Stimulated activated CD4-positive, alpha-beta T cell treated with anti-CD3 and anti-CD28 coated beads, TNF-alpha, amount 100 ng/mL, for 4 hours (primary cell): Measurements from ENCODE around the gene COL9A3.
"Not testable (repeated sequence)": the region's sequence is repeated elsewhere in the genome, so short reads cannot be mapped to it uniquely, and the experiment has no call there.

ENCODE experiments used
- DNase-seq, 3 experiments: peaks; one replicate each; pipeline ENCODE4 v3.0.0-alpha.2; 2020; ENCODE audit warnings: low read depth in 3 of 3

The COL9A3 gene

DNA sequence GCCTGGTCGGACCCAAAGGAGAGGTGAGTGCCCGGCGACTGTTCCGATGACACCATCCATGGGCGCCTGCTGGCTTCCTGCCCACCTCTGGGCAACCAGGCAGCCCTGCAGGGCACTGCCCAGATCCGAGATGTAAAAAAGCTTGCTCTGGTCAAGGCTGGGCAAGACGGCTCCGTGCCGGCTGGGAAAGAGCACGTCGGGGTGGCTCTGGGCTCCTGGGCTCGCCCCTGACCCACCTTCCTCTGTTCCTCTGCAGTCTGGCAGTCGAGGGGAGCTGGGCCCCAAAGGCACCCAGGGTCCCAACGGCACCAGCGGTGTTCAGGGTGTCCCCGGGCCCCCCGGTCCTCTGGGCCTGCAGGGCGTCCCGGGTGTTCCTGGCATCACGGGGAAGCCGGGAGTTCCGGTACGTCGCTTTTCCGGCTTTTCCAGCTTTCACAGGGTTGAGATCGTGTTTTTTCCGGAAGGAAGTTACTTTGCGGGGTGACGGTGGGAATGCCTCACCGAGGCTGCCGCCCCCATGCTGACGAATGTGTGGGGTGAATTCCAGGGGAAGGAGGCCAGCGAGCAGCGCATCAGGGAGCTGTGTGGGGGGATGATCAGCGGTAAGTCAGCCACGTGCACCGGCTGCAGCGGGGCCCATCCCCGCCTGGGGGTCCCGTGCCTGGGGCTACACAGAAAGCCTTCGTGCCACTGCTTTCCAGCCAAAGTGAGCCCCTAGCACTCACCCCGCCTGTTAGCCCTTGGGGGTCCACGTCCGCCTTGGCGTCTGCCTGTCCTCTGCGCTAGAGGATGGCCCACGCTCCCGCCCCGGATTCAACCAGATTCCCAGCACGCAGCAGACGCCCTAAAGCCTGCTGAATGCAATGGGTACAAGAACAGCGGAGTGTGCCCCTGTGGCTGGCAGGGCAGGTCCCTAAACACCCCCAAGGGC, 19.3 kb downstream of the COL9A3 start:
- DNase-seq = no peak

DNA sequence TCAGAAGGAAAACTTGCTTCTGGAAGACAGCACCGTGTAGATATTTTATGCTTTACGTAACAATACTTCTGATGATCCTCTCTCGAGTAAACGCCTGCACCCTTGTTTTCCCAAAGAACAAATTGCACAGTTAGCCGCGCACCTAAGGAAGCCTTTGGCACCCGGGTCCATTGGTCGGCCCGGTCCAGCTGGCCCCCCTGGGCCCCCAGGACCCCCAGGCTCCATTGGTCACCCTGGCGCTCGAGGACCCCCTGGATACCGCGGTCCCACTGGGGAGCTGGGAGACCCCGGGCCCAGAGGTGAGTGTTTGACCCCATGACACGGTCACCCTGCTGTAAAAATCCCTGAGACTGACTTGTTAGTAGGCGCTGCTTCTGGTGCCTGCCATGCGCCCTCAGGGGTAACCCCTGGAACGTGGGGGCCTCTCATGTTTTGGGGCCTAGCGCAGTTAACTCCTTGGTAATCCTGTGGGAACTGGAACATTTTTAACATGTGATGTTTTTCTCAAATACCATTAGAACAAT, 20.2 kb downstream of the COL9A3 start:
- no peak for DNase-seq

DNA sequence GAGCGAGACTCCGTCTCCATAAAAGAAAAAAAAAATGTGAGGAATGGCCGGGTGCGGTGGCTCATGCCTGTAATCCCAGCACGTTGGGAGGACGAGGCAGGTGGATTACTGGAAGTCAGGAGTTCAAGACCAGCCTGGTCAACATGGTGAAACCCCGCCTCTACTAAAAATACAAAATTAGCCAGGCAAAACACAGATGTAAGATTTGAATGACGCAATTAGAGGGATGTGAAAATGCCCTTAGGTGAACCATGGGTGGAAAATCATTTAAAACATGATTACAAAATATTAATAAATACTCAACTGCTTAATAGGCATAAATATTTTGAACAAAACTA, 20.9 kb downstream of the COL9A3 start:
- DNase-seq = no peak

DNA sequence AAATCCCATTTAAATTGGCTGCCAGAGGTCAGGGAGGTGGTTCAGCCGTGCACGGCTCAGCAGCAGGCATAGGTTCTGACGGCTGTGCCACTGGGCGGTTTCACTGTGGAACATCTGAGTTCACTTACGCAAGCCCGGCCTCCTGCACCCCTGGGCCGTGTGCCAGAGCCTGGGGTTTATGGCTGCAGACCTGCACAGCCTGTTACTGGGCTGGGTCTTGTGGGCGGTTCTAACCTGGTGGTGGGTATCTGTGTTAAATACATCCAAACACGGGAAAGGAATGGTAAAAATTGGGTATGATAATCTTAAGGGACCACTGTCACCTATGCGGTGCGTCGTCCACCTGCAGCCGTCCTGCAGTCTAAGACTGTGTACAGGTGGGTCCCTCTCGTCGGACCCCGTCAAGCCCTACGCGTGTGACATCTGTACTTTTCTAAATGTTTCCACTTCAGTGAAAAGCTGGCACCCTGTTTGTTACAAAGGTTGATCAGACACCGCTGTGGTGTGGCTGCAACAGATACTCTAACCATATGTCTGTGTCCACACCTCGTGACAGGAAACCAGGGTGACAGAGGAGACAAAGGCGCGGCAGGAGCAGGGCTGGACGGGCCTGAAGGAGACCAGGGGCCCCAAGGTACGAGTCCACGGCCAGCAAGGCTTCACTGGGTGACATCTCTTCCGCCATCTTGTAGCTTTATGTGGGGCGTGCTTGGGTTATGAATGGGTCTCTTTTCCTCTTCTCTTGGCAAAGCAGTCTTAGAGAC, 21.5 kb downstream of the COL9A3 start:
- no peak for DNase-seq

DNA sequence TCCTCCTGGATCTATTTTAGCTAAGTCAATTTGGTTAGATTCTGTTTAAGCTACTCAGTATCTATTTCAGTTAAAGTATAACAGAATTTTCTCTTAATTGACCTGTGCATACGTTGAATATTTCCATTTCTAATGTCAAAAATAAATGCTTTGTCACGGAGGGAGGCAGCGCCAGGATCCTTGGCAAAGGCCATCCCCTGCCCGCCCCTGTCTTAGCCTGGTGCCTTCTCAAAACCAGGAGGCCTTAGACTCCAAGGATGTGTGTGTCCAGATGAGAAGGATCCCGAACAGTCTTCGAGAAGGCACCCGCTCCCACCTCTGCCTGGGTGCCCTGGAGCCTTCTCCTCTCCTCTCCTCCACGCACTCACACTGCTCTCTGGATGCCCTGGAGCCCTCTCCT, 22.4 kb downstream of the COL9A3 start:
- DNase-seq = no peak

DNA sequence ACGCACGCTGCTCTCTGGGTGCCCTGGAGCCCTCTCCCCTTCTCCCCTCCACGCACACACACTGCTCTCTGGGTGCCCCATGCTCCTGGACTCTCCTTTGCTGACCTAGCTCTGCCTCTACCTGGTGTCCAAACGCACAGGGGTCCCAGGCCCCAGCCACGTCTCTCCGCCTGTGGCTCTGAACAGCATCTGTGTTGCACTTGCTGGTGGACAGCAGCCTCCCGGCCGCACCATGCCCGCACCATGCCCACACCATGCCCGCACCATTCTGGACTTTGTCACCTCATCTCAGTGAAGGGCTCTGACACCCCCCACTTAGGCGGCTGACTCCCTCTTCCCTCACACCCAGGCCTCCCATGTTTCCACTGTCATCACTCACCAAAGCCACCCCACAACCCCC, 23.0 kb downstream of the COL9A3 start:
- DNase-seq = no peak

DNA sequence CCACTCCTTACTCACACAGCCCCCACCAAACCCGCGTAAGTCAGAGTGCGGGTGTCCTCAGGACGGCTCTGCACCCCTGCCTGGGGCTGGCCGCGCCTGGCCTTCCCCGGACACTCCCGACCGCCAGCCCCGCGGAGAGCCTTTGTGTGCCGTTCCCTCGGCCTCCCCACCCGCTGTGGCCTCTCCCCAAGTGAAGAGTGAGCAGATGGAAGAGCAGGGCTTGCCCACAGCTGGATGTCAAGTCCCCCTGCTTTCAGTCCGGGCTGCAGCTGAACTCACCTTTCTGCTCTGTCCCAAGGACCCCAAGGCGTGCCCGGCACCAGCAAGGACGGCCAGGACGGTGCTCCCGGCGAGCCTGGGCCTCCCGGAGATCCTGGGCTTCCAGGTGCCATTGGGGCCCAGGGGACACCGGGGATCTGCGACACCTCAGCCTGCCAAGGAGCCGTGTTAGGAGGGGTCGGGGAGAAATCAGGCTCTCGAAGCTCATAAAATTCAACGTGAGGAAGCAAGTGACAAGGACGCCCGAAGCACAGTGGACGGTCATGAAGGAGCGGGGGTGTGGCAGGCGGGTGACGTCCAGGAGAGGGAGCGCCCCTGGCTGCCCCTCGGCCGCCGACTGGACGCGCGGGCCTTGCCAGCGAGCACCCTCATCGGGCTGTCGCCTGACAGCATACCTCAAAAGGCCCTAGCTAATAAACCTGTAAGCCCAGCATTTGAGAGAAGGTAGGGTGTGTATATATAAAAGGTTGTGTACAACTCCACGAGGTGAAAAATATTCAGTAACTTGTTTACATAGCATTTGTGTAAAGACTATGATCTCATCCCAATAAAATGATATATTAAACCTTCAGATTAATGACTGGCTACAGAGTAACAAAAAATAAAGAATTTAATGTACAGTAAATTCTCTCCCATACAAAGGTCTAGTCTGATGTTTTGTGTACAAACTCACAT, 23.7 kb downstream of the COL9A3 start:
- no peak for DNase-seq

DNA sequence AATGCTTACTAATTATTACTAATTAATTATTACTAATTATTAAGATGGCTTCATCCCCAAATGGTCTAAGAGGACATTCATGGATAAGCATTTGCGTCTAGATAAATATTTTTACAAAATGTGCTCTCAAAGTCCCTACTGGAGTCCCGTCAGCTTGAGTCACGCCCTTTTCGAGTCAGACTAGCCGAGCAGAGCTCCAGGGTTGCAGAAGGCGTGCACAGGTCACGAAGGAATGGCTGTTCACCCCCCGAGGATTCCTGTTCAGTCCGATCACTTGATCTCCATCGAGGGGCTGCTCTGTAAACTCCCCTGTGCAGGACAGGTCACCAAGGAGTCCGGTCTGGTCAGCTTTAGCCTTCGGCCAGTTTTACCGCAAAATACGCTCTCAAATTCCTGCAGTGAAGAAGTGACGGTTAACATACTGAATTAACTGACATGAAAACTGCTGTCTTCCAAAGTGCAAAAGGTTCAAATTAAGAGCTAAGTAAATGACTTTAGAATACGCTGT, 24.9 kb downstream of the COL9A3 start:
- no peak for DNase-seq

DNA sequence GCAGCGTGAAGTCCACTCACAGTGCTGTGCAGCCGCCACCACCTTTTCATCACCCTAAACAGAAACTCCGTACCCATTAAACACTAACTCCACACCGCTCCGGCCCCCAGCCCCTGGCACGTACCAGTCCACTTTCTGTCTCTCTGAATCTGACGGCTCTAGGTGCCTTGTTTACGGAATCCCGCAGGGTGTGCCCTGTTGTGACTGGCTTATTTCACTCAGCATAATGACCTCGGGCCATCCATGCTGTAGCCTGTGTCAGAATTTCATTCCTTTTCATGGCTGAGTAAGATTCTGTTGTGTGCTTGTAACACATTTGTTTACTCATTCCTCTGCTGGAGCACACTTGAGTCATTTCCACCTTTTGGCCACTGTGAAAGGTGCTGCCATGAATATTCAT, 26.8 kb downstream of the COL9A3 start:
- no peak for DNase-seq

DNA sequence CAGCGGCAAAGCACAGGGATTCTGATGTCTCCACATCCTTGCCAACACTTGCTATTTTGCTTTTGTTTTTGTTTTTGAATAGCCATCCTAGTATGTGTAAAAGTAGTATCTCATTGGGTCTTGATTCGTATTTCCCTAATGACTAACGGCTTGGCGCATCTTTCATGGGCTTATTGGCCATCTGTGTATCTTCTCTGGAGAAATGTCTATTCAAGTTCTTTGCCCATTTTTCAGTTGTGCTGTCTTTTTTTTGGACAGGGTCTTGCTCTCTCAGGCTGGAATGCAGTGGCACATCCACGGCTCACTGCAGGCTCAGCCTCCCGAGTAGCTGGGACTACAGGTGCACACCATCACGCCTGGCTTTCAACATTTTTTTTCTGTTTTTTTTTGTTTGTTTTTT, 27.3 kb downstream of the COL9A3 start:
- DNase-seq = no peak

DNA sequence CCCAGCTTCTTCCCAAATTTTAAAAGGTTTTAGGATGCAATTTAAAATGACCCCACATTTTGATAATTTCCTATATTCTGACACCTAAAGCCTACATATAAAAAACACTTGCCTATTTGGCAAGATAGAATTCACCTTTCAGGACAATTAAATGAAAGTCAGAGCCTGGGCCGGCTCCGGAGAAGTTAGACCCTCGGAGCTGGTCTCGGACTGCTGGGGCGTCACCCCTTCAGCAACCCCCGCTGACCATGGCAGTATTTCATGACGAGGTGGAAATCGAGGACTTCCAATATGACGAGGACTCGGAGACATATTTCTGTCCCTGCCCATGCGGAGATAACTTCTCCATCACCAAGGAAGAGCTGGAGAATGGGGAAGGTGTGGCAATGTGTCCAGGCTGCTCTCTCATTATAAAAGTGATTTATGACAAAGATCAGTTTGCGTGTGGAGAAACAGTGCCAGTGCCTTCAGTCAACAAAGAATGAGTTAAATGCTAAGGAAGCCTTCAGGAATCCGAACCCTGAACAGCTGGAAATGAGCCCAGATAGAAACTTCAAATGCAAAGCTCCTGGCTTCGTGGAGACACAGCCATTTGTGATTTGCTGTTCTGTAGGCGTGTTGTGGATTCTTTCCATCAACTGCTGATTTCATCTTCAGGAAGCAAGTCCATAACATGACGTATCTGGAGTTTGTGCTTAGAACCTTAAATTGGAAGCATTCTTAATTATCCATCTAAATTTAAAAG, 28.7 kb downstream of the COL9A3 start:
- DNase-seq = no peak

DNA sequence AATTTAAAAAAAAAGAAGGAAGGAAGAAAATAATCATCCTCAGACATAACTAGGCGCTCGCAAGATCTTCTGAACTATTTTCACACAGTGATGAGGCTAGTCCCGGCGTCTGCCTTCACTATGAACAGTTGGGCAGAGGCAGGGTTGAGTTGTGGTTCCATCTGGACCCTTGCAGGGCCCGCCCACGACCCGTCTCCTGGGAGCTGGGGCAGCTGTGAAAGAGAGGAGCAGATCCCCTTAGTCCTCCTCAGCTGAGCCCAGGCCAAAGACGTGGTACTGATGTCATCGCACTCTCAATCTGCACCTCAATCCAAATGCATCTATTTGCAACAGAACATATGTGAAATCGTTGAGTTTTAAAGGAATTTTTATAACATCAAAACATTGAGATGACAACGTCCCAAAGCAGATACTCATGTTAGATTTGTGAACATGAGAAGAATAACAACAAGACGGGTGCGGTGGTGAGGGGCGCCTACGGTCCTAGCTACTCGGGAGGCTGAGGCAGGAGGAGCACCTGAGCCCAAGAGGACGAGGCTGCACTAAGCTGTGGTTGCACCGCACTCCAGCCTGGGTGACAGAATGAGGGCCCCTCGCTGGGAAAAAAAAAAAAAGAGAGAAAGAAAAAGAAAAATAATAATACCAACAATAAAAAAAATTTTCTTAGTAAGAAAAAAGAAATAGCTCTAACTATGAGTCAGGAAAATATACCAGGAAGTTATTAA, 29.5 kb downstream of the COL9A3 start:
- DNase-seq = no peak

DNA sequence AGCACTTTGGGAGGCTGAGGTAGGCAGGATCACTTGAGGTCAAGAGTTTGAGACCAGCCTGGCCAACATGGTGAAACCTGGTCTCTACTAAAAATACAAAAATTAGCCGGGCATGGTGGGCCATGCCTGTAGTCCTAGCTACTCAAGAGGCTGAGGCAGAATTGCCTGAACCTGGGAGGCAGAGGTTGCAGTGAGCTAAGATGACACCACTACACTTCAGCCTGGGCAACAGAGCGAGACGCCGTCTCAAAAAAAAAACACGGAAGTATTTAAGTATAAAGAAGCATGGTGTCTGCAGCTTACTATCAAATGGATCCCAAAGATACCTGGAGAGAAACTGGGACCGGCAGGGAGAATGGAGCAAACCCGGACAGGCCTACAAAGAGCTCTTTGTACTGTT, 32.1 kb downstream of the COL9A3 start:
- not testable (repeated sequence) for DNase-seq

DNA sequence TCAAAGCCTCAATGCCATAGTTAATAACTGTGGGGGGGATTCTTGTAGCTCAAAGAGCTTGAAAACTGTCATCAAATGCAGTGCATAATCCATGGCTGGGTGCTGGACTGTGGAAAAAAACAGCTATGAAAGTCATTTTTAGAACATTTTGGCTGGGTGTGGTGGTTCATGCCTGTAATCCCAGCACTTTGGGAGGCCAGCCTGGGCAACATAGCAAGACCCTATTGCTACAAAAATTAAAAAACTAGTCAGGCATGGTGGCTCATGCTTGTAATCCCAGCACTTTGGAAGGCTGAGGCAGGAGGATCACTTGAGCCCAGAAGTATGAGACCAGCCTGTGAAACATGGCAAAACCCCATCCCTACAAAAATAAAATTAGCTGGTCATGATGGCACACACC, 32.6 kb downstream of the COL9A3 start:
- DNase-seq = no peak

DNA sequence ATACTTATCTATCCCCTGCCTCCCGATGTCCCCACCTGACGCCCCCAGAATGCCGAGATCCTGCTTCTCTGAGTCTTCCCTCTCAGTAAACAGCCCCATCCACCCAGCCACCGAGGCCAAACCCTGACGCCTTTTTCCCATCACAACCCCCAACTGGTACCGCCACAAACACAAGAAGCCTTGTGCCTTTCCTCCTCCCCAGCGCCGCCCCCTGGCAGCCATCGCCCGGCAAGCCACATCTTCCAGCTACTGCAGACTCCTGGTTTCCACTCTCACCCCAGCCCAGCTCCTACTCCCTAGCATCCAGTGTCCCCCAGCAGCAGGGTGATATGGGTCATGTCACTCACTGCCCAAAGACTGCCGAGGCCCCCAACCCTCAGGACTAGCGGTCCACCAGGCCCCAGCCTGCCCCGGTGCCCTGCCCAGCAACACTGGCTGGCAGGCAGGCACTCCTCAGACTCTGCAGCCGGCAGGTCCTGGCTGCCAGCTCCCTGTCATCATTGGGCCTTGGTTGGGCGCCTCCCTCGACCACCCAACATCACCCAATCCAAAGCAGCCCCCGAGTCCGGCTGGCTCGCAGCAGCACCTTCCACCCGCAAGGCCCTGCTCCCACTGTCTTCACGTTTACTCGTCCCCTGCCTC, 33.6 kb downstream of the COL9A3 start:
- no peak for DNase-seq

DNA sequence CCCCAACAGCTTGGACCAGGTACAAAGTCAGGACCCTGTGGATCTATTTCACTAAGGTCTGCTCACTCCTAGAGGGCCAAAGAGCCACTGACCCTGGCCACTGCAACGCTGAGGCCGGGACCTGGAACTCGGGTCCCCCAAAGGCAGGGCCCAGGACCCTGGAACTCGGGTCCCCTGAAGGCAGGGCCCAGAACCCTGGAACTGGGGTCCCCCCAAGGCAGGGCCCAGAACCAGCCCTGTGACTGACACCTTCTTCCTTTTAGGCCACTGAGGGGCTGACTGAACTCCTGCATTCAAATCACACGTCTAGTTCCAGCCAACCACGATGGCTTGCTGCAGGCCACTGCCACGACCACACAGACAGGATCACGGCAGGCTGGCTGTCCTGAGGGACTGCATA, 35.3 kb downstream of the COL9A3 start:
- no peak for DNase-seq

DNA sequence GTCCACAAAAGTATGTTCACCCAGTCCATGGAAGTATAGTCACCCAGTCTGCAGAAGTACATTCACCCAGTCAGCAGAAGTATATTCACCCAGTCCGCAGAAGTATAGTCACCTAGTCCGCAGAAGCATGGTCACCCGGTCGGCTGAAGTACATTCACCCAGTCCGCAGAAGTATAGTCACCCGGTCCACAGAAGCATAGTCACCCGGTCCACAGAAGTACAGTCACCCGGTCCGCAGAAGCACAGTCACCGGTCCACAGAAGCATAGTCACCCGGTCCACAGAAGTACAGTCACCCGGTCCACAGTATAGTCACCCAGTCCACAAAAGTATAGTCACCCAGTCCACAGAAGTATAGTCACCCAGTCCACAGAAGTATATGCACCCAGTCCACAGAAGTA, 36.0 kb downstream of the COL9A3 start:
- DNase-seq = no peak

DNA sequence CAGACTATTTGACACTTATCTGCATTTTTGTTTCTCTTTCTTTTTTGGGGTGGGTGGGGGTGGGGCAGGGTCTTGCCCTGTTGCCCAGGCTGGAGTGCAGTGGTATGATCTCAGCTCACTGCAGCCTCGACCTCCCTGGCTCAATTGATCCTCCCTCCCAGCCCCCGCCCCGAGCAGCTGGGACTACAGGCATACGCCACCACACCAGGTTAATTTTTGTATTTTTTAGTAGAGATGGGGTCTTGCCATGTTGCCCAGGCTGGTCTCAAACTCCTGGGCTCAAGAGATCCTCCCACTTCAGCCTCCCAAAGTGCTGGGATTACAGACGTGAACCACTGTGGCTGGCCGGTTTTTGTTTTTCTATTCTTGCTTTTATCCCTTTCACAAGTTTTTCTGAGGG, 36.5 kb downstream of the COL9A3 start:
- not testable (repeated sequence) for DNase-seq

DNA sequence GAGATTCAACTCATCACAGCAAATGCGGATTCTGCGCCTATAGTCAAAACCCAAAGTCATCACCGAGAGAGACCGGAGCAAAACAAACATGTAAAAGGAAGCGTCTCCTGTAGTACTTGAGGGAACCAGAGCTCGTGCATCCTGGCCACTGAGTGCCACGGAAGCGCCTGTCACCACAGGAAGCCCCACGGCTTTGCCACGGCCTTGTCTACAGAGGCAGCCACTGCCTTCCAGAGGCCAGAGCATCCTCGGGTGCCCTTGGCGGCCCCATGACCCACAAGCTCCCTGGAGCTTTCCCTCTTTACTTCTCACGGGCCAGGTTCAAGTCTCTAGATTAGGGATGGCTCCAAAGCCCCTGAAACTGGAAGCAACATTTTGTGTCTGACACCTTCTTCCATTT, 37.3 kb downstream of the COL9A3 start:
- DNase-seq = no peak

DNA sequence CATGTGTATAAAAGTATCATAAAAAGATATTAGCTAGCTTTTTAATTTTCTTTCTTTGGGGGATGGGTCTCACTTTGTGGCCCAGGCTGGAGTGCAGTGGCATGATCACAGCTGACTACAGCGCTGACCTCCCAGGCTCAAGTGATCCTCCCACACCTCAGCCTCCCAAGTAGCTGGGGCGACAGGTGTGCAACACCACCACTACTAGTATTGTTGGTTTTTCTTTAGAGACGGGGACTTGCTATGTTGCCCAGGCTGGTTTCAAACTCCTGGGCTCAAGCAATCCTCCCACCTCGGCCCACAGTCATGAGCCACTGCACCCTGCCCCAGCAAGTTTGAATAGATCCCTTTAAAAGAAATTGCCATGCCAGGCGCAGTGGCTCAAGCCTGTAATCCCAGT, 38.3 kb downstream of the COL9A3 start:
- no peak for DNase-seq
